WTC11 (cell line): ENCODE results near the gene NOL9. TPM values are rescaled to one million over a fixed set of nuclear protein-coding genes. Genes with fewer than 3 reads are reported as not detected.

Experiments
- ATAC-seq: fragments of 200-7000 bp; cut with Tn5 transposase; 2 replicates; pipeline ENCODE4 v1.10.0; 2021; ENCODE audit warnings: mild to moderate bottlenecking, moderate library complexity
- CTCF ChIA-PET: fragments of 300-600 bp; sonication (Branson Sonifier 250); formaldehyde crosslinking; loops from one replicate; lab custom pipeline; 2021; ENCODE audit warnings: antibody characterized with exemption; lab: Charles Lee
- POLR2A ChIA-PET: fragments of 350-600 bp; sonication (Branson Sonifier 250); formaldehyde crosslinking; loops from one replicate; lab custom pipeline; 2021; ENCODE audit warnings: antibody characterized with exemption; lab: Charles Lee
- DNase-seq: peaks from one replicate; pipeline ENCODE4 v3.0.0; 2021; ENCODE audit warnings: low spot score
- H3K27ac Mint-ChIP-seq: 2 replicates; pipeline ENCODE4 v1.8.0; 2021; ENCODE audit warnings: mixed read lengths
- H3K27me3 Mint-ChIP-seq: 2 replicates; pipeline ENCODE4 v1.8.0; 2021; ENCODE audit warnings: low read depth, mild to moderate bottlenecking, moderate library complexity, mixed read lengths
- H3K36me3 Mint-ChIP-seq: 2 replicates; pipeline ENCODE4 v1.8.0; 2021; ENCODE audit warnings: mixed read lengths
- H3K4me1 Mint-ChIP-seq: 2 replicates; pipeline ENCODE4 v1.8.0; 2022; ENCODE audit warnings: mixed read lengths
- H3K4me3 Mint-ChIP-seq: 2 replicates; pipeline ENCODE4 v1.8.0; 2021; ENCODE audit warnings: mild to moderate bottlenecking, moderate library complexity, mixed read lengths
- H3K9me3 Mint-ChIP-seq: 2 replicates; pipeline ENCODE4 v1.8.0; 2021; ENCODE audit warnings: mixed read lengths
- AR ChIP-seq: fragments of 250-450 bp; sonication (Bioruptor Pico); IDR thresholded peaks from 2 replicates; pipeline ENCODE4 v1.9.0; 2021; ENCODE audit warnings: mild to moderate bottlenecking
- FOXP4 ChIP-seq: sonication (generic); formaldehyde crosslinking; IDR thresholded peaks from 2 replicates; pipeline ENCODE4 v1.8.0; 2022; ENCODE audit warnings: mild to moderate bottlenecking, missing genetic modification reagents
- SOX15 ChIP-seq: fragments of 250-450 bp; sonication (Bioruptor Pico); IDR thresholded peaks from 2 replicates; pipeline ENCODE4 v1.9.0; 2021; ENCODE audit warnings: mild to moderate bottlenecking
- TEAD4 ChIP-seq: sonication (generic); formaldehyde crosslinking; IDR thresholded peaks from 2 replicates; pipeline ENCODE4 v1.8.0; 2022; ENCODE audit warnings: mild to moderate bottlenecking, missing genetic modification reagents
- ZBTB21 ChIP-seq: sonication (generic); formaldehyde crosslinking; IDR thresholded peaks from 2 replicates; pipeline ENCODE4 v1.8.1; 2023; ENCODE audit warnings: mild to moderate bottlenecking, missing genetic modification reagents, borderline replicate concordance
- ZNF263 ChIP-seq: sonication (generic); formaldehyde crosslinking; IDR thresholded peaks from 2 replicates; pipeline ENCODE4 v1.8.1; 2022; ENCODE audit warnings: low read depth, mild to moderate bottlenecking, moderate library complexity, missing genetic modification reagents
- total RNA-seq: library from RNA; stranded (reverse); gene quantifications from 3 replicates; pipeline ENCODE4 v1.2.3, GENCODE V29; 2021
- TF ChIP-seq, protein P1 (sequence below): fragments of 250-450 bp; sonication (Bioruptor Pico); IDR thresholded peaks from 2 replicates; pipeline ENCODE4 v1.9.0; 2021; ENCODE audit warnings: mild to moderate bottlenecking, borderline replicate concordance
- TF ChIP-seq, protein P2 (sequence below): sonication (generic); formaldehyde crosslinking; IDR thresholded peaks from 2 replicates; pipeline ENCODE4 v1.8.0; 2023; ENCODE audit warnings: mild to moderate bottlenecking, missing genetic modification reagents
- TF ChIP-seq, protein P3 (sequence below): sonication (generic); formaldehyde crosslinking; IDR thresholded peaks from 2 replicates; pipeline ENCODE4 v1.8.1; 2022; ENCODE audit warnings: mild to moderate bottlenecking, missing genetic modification reagents, moderate library complexity, borderline replicate concordance

Gene NOL9
- total RNA-seq, 1 experiment from 2014 or later = 37.4 TPM

- TF ChIP-seq FOXP4 (CRISPR knock-in tag) = no peak
- TF ChIP-seq TEAD4 (CRISPR knock-in tag) = no peak
These were observed 57.0 kb downstream of the NOL9 start (continued) for GRCh38 chr1:6497215-6497866.

DNA sequence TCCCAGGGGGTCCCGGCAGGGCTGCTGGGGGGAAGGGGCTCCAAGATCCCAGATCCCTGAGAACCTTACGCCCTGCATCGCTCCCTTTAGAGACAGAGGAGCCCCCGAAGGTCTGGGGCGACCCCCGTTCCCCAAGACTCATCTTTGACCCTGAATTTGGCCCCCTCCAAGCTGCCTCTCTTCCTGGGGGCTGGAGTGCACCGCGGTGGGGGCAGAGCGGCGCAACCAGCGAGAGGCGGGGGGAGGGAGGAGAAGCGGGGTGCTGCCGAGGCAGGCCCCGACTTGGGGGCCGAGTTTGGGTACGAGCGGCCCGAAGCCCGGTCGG is 57.5 kb downstream of the NOL9 start:
- ATAC-seq (no peak), DNase-seq (no peak)
- H3K36me3 Mint-ChIP-seq = no peaks in the 10 kb centered on the region
- H3K27ac Mint-ChIP-seq = no peak overlapping the region
- ChIA-PET CTCF (interaction anchor here (1.4 to 1.9 kb wide), 2 partner anchors 56 to 59 kb away, joined by 4 to 9 read pairs; no protein-coding TSS in a partner anchor), POLR2A (no interaction called here)
- H3K4me1 Mint-ChIP-seq = peaks cover 28% of the 10 kb centered on the region
- peak overlapping the region; percentile 73 for H3K4me3 Mint-ChIP-seq
- H3K9me3 Mint-ChIP-seq = no peaks in the 10 kb centered on the region
- H3K27me3 Mint-ChIP-seq = peaks cover 30% of the 10 kb centered on the region
- TF ChIP-seq AR (CRISPR knock-in tag) (no peak), ZBTB21 (CRISPR knock-in tag) (no peak)
- TF ChIP-seq, protein P1, sequence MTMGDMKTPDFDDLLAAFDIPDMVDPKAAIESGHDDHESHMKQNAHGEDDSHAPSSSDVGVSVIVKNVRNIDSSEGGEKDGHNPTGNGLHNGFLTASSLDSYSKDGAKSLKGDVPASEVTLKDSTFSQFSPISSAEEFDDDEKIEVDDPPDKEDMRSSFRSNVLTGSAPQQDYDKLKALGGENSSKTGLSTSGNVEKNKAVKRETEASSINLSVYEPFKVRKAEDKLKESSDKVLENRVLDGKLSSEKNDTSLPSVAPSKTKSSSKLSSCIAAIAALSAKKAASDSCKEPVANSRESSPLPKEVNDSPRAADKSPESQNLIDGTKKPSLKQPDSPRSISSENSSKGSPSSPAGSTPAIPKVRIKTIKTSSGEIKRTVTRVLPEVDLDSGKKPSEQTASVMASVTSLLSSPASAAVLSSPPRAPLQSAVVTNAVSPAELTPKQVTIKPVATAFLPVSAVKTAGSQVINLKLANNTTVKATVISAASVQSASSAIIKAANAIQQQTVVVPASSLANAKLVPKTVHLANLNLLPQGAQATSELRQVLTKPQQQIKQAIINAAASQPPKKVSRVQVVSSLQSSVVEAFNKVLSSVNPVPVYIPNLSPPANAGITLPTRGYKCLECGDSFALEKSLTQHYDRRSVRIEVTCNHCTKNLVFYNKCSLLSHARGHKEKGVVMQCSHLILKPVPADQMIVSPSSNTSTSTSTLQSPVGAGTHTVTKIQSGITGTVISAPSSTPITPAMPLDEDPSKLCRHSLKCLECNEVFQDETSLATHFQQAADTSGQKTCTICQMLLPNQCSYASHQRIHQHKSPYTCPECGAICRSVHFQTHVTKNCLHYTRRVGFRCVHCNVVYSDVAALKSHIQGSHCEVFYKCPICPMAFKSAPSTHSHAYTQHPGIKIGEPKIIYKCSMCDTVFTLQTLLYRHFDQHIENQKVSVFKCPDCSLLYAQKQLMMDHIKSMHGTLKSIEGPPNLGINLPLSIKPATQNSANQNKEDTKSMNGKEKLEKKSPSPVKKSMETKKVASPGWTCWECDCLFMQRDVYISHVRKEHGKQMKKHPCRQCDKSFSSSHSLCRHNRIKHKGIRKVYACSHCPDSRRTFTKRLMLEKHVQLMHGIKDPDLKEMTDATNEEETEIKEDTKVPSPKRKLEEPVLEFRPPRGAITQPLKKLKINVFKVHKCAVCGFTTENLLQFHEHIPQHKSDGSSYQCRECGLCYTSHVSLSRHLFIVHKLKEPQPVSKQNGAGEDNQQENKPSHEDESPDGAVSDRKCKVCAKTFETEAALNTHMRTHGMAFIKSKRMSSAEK (CRISPR knock-in tag) = no peak
- TF ChIP-seq, protein P2, sequence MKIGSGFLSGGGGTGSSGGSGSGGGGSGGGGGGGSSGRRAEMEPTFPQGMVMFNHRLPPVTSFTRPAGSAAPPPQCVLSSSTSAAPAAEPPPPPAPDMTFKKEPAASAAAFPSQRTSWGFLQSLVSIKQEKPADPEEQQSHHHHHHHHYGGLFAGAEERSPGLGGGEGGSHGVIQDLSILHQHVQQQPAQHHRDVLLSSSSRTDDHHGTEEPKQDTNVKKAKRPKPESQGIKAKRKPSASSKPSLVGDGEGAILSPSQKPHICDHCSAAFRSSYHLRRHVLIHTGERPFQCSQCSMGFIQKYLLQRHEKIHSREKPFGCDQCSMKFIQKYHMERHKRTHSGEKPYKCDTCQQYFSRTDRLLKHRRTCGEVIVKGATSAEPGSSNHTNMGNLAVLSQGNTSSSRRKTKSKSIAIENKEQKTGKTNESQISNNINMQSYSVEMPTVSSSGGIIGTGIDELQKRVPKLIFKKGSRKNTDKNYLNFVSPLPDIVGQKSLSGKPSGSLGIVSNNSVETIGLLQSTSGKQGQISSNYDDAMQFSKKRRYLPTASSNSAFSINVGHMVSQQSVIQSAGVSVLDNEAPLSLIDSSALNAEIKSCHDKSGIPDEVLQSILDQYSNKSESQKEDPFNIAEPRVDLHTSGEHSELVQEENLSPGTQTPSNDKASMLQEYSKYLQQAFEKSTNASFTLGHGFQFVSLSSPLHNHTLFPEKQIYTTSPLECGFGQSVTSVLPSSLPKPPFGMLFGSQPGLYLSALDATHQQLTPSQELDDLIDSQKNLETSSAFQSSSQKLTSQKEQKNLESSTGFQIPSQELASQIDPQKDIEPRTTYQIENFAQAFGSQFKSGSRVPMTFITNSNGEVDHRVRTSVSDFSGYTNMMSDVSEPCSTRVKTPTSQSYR (CRISPR knock-in tag) = no peak
- TF ChIP-seq, protein P3, sequence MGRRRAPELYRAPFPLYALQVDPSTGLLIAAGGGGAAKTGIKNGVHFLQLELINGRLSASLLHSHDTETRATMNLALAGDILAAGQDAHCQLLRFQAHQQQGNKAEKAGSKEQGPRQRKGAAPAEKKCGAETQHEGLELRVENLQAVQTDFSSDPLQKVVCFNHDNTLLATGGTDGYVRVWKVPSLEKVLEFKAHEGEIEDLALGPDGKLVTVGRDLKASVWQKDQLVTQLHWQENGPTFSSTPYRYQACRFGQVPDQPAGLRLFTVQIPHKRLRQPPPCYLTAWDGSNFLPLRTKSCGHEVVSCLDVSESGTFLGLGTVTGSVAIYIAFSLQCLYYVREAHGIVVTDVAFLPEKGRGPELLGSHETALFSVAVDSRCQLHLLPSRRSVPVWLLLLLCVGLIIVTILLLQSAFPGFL (CRISPR knock-in tag) = no peak

DNA sequence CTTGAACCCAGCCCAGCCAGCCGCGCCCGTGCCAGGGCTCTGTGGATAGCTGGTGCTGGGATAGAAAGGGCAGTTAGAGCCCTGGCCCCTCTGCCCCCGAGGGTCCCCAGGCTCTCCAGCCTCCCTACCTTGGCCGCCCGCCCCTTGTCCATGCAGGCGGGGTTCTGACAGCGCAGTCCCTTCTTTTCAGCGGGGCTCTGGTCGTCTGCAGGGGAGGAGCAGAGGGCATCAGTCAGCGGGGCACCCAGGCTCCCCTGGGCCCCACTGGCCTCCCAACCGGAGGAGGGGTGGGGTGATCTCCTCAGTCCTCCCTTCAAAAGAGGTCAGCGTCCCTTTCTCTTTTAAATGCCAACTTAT is 58.0 kb downstream of the NOL9 start:
- CTCF ChIA-PET = interaction anchor here (1.2 to 2.3 kb wide), 4 partner anchors 11 to 58 kb away, joined by 5 to 18 read pairs (median 8); no protein-coding TSS in a partner anchor
- H3K9me3 Mint-ChIP-seq = no peaks in the 10 kb centered on the region
- no peaks in the 10 kb centered on the region for H3K36me3 Mint-ChIP-seq
- peaks cover 31% of the 10 kb centered on the region for H3K27me3 Mint-ChIP-seq
- POLR2A ChIA-PET = interaction anchor here (0.5 kb wide), 1 partner anchor 31 kb away, joined by 4 read pairs; no protein-coding TSS in a partner anchor
- TF ChIP-seq ZNF263 (CRISPR knock-in tag) (0 out of 2 replicates have a peak, but pooled peaks have one; percentile 39), SOX15 (no peak), ZBTB21 (CRISPR knock-in tag) (no peak)
- TF ChIP-seq, all 79 proteins: peak for 1
- ATAC-seq (0 out of 2 replicates have a peak, but pooled peaks have one; percentile 5), DNase-seq (no peak)
- Mint-ChIP-seq H3K4me3 (peak overlapping the region; percentile 73), H3K27ac (no peak overlapping the region), H3K4me1 (peaks cover 33% of the 10 kb centered on the region)
